K562 (cell line): ENCODE results near the gene ZNF791. TPM values are rescaled to one million over a fixed set of nuclear protein-coding genes. Genes with fewer than 3 reads are reported as not detected.

Experiments
- ETV5 ChIP-seq: sonication (generic); formaldehyde crosslinking; IDR thresholded peaks from 2 replicates; pipeline ENCODE4 v1.4.0; 2020; ENCODE audit warnings: low read depth, mild to moderate bottlenecking, missing genetic modification reagents
- HNRNPLL ChIP-seq: fragments of 200-400 bp; formaldehyde crosslinking; IDR thresholded peaks from 2 replicates; pipeline ENCODE4 v1.6.1; 2017; ENCODE audit warnings: low read length, low read depth, mild to moderate bottlenecking; ENCODE audit not compliant: poor library complexity, severe bottlenecking
- JUND ChIP-seq, 2 experiments: IDR thresholded peaks; 2 replicates in 1 of 2; 3 replicates in 1 of 2; pipeline ENCODE4 v1.6.1; 2011; ENCODE audit warnings: borderline replicate concordance in 2 of 2, low read depth in 2 of 2, low read length in 2 of 2, improper control_type of control experiment in 1 of 2, missing biosample characterization in 1 of 2, missing genetic modification characterization in 1 of 2, missing genetic modification reagents in 1 of 2
- RCOR1 ChIP-seq, 2 experiments: IDR thresholded peaks; 2 replicates each; pipeline ENCODE4 v1.6.1; 2012; ENCODE audit warnings: low read depth in 2 of 2, low read length in 2 of 2, borderline replicate concordance in 1 of 2, improper control_type of control experiment in 1 of 2
- SIN3B ChIP-seq: fragments of 450-650 bp; IDR thresholded peaks from 2 replicates; pipeline ENCODE4 v1.6.1; 2017; ENCODE audit warnings: low read depth, mild to moderate bottlenecking, moderate library complexity
- SNRNP70 ChIP-seq: fragments of 200-400 bp; formaldehyde crosslinking; optimal IDR thresholded peaks from 2 replicates; pipeline ENCODE3; 2017; ENCODE audit warnings: low read depth, low read length
- SRF ChIP-seq, 2 experiments: fragments of 250-450, 450-650 bp in 1 of 2; sonication (Bioruptor Pico) in 1 of 2; sonication (generic) in 1 of 2; formaldehyde crosslinking; IDR thresholded peaks; 2 replicates each; pipeline versions ENCODE4 v1.5.0 to v1.5.1; 2020 to 2022; ENCODE audit warnings: mild to moderate bottlenecking in 1 of 2, missing genetic modification reagents in 1 of 2
- TBL1XR1 ChIP-seq, 2 experiments: IDR thresholded peaks; 2 replicates each; pipeline ENCODE4 v1.6.1; 2012; ENCODE audit warnings: improper control_type of control experiment in 2 of 2, low read length in 2 of 2, mild to moderate bottlenecking in 1 of 2
- ZBTB1 ChIP-seq: sonication (generic); formaldehyde crosslinking; IDR thresholded peaks from 2 replicates; pipeline ENCODE4 v1.8.1; 2023; ENCODE audit warnings: missing genetic modification reagents, low read depth, mild to moderate bottlenecking, borderline replicate concordance
- ZC3H4 ChIP-seq: sonication (generic); formaldehyde crosslinking; IDR thresholded peaks from 2 replicates; pipeline ENCODE4 v1.9.0; 2021; ENCODE audit warnings: missing genetic modification reagents, borderline replicate concordance
- ZKSCAN8 ChIP-seq: fragments of 200-800 bp; sonication (Bioruptor generic); IDR thresholded peaks from 2 replicates; pipeline ENCODE4 v1.6.1; 2016; ENCODE audit warnings: missing genetic modification characterization, missing compliant biosample characterization
- ZNF232 ChIP-seq: sonication (generic); formaldehyde crosslinking; IDR thresholded peaks from 2 replicates; pipeline ENCODE4 v1.8.0; 2022; ENCODE audit warnings: mild to moderate bottlenecking, missing genetic modification reagents
- ZNF282 ChIP-seq: sonication (generic); formaldehyde crosslinking; IDR thresholded peaks from 2 replicates; pipeline ENCODE4 v1.8.1; 2023; ENCODE audit warnings: missing genetic modification reagents
- ZNF75A ChIP-seq: fragments of 450-650 bp; formaldehyde crosslinking; IDR thresholded peaks from 2 replicates; pipeline ENCODE4 v1.4.0; 2020; ENCODE audit warnings: mild to moderate bottlenecking
- polyA plus RNA-seq, 8 experiments: library from polyadenylated mRNA; depleted of rRNA in 4 of 8; stranded (reverse) in 5 of 8; unstranded in 3 of 8; fragments of >200 nt; fragmentation: Nextera tagmentation in 2 of 8; fragmentation: Illumina TruSeq in 1 of 8; extraction: Ambion mirVana in 2 of 8; extraction: Trizol in 1 of 8; gene quantifications; 2 replicates each; pipeline versions ENCODE4 v1.2.1 to v1.2.3, GENCODE V29; 2011 to 2014; ENCODE audit warnings: inconsistent platforms in 1 of 8, missing spikeins in 1 of 8
- total RNA-seq, 7 experiments: library from RNA; depleted of rRNA in 6 of 7; stranded (reverse); fragments of >200 nt in 6 of 7; fragmentation: Illumina TruSeq in 2 of 7; extraction: Trizol in 2 of 7; gene quantifications; 2 replicates each; pipeline versions ENCODE4 v1.2.1 to v1.2.3, GENCODE V29; 2011 to 2021; ENCODE audit warnings: low replicate concordance in 1 of 7
- TF ChIP-seq, protein P1 (sequence below): fragments of 250-450 bp; sonication (Bioruptor Pico); IDR thresholded peaks from 2 replicates; pipeline ENCODE4 v1.4.0; 2020; ENCODE audit warnings: mild to moderate bottlenecking, moderate library complexity, borderline replicate concordance
- TF ChIP-seq, protein P2 (sequence below): fragments of 150-350 bp; conservative IDR thresholded peaks from 2 replicates; pipeline ENCODE4 v1.6.1; 2014; ENCODE audit warnings: low read length
- TF ChIP-seq, protein P3 (sequence below), 2 experiments: fragments of 450-650 bp; IDR thresholded peaks; 2 replicates each; pipeline ENCODE4 v1.6.1; 2016

The ZNF791 gene
- total and polyA plus RNA-seq, 9 of the 15 experiments (the other 6 are each of a cell fraction or from before 2014, with no cell fraction given): 7.8 to 22.7 (median 13.1) TPM

DNA sequence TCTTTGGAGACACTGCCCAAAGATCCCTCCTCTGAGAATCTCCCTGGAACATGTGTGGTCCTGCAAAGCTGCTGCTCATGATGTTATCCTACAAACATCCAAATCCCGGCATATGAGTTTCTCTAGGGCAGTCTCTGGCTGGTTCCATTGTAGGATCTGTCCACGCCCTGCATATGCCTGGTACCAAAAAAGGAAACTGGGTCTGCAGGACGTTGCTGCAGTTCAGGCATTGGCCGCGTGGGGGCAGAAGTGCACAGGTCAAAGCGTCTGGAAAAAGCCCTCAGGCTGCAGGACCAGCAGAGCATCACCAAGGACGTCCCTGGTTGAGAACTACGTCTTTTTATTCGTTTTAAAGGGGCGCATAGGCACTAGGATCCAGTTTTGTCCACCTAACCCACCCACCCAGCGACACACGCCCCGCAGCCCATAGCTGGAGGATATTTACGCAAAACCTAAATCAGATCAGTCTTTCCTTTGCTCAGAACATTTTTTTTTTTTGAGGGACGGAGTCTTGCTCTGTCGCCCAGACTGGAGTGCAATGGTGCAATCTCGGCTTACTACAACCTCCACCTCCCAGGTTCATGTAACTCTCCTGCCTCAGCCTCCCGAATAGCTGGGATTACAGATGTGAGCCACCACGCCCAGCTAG is 46.6 kb upstream of the ZNF791 start (continued):
- TF ChIP-seq ZBTB1 (CRISPR knock-in tag): no peak
- no peak for TF ChIP-seq ZNF282
- no peak for TF ChIP-seq HNRNPLL
- TF ChIP-seq, protein P1, sequence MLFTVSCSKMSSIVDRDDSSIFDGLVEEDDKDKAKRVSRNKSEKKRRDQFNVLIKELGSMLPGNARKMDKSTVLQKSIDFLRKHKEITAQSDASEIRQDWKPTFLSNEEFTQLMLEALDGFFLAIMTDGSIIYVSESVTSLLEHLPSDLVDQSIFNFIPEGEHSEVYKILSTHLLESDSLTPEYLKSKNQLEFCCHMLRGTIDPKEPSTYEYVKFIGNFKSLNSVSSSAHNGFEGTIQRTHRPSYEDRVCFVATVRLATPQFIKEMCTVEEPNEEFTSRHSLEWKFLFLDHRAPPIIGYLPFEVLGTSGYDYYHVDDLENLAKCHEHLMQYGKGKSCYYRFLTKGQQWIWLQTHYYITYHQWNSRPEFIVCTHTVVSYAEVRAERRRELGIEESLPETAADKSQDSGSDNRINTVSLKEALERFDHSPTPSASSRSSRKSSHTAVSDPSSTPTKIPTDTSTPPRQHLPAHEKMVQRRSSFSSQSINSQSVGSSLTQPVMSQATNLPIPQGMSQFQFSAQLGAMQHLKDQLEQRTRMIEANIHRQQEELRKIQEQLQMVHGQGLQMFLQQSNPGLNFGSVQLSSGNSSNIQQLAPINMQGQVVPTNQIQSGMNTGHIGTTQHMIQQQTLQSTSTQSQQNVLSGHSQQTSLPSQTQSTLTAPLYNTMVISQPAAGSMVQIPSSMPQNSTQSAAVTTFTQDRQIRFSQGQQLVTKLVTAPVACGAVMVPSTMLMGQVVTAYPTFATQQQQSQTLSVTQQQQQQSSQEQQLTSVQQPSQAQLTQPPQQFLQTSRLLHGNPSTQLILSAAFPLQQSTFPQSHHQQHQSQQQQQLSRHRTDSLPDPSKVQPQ (CRISPR knock-in tag): no peak
- no peak for TF ChIP-seq ETV5
- TF ChIP-seq, protein P2, sequence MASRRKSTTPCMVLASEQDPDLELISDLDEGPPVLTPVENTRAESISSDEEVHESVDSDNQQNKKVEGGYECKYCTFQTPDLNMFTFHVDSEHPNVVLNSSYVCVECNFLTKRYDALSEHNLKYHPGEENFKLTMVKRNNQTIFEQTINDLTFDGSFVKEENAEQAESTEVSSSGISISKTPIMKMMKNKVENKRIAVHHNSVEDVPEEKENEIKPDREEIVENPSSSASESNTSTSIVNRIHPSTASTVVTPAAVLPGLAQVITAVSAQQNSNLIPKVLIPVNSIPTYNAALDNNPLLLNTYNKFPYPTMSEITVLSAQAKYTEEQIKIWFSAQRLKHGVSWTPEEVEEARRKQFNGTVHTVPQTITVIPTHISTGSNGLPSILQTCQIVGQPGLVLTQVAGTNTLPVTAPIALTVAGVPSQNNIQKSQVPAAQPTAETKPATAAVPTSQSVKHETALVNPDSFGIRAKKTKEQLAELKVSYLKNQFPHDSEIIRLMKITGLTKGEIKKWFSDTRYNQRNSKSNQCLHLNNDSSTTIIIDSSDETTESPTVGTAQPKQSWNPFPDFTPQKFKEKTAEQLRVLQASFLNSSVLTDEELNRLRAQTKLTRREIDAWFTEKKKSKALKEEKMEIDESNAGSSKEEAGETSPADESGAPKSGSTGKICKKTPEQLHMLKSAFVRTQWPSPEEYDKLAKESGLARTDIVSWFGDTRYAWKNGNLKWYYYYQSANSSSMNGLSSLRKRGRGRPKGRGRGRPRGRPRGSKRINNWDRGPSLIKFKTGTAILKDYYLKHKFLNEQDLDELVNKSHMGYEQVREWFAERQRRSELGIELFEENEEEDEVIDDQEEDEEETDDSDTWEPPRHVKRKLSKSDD: 0 out of 2 replicates have a peak, but pooled peaks have one; percentile 24
- TF ChIP-seq, protein P3, sequence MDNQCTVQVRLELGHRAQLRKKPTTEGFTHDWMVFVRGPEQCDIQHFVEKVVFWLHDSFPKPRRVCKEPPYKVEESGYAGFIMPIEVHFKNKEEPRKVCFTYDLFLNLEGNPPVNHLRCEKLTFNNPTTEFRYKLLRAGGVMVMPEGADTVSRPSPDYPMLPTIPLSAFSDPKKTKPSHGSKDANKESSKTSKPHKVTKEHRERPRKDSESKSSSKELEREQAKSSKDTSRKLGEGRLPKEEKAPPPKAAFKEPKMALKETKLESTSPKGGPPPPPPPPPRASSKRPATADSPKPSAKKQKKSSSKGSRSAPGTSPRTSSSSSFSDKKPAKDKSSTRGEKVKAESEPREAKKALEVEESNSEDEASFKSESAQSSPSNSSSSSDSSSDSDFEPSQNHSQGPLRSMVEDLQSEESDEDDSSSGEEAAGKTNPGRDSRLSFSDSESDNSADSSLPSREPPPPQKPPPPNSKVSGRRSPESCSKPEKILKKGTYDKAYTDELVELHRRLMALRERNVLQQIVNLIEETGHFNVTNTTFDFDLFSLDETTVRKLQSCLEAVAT (IDR thresholded peaks at IDR 0.05): no peak
- no peak for TF ChIP-seq ZNF75A (CRISPR knock-in tag)
- peak in 1 of 2 experiments; percentile 73; a peak in 1 of 4 replicates for TF ChIP-seq SRF (CRISPR knock-in tag; IDR thresholded peaks at IDR 0.05)
- peak in 1 of 2 experiments; percentile 77; a peak in 2 of 4 replicates for TF ChIP-seq RCOR1 (IDR thresholded peaks at IDR 0.05; ENCODE audit: borderline replicate concordance in 1 of 2, low read depth in 2 of 2, low read length in 2 of 2)
- no peak for TF ChIP-seq ZNF232
- no peak for TF ChIP-seq ZKSCAN8
- TF ChIP-seq SNRNP70: no peak
- peak in 1 of 2 experiments; percentile 9; a peak in 1 of 4 replicates for TF ChIP-seq TBL1XR1 (IDR thresholded peaks at IDR 0.05; ENCODE audit: low read length in 2 of 2)
- TF ChIP-seq SIN3B: no peak
- TF ChIP-seq ZC3H4 (CRISPR knock-in tag): no peak
- TF ChIP-seq JUND (IDR thresholded peaks at IDR 0.05; ENCODE audit: borderline replicate concordance, low read depth, low read length): peak; percentile 16; the same call in 1 of the 2 replicates
- TF ChIP-seq JUND (tag; IDR thresholded peaks at IDR 0.05; ENCODE audit: borderline replicate concordance, low read depth, low read length): no peak
- TF ChIP-seq, all 486 proteins: peak for 17
